ENCODE results near the gene CCL2.

DNA sequence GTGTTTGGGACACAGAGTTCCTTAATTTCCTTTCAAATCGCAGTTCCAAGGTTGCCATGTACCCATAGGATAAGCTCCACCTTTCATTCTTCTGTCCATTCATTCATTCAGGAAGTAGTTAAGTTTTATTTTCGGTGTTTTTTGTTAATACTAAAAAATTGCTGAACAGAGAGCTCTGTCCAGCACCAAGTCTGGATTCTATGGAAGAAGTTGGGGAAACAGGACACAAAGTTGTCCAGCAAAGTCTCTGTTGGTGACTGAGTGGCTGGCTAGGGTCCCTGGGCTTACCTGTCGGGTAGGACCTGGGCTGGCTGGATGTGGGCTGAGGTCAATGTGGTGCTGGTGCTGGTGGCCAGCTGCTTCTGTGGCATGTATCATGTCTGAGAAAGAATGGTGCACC lies 17.6 kb upstream of the CCL2 start:
- TF ChIP-seq NFRKB (IDR thresholded peaks at IDR 0.05) = no peak
- TF ChIP-seq ELF4 (IDR thresholded peaks at IDR 0.05) = no peak
- TF ChIP-seq SP1 (IDR thresholded peaks at IDR 0.05) = no peak
- no peak for TF ChIP-seq TARDBP (IDR thresholded peaks at IDR 0.05)
- TF ChIP-seq BHLHE40 (IDR thresholded peaks at IDR 0.05; ENCODE audit: borderline replicate concordance) = no peak
- no peak for TF ChIP-seq FOXK2 (IDR thresholded peaks at IDR 0.05)
- TF ChIP-seq HDGF (IDR thresholded peaks at IDR 0.05; ENCODE audit: borderline replicate concordance) = no peak
- no peak for TF ChIP-seq ARNT (IDR thresholded peaks at IDR 0.05)
- no peak for TF ChIP-seq SUZ12 (IDR thresholded peaks at IDR 0.05)
- no peak for TF ChIP-seq ZNF384 (IDR thresholded peaks at IDR 0.05)
- TF ChIP-seq, protein P1, sequence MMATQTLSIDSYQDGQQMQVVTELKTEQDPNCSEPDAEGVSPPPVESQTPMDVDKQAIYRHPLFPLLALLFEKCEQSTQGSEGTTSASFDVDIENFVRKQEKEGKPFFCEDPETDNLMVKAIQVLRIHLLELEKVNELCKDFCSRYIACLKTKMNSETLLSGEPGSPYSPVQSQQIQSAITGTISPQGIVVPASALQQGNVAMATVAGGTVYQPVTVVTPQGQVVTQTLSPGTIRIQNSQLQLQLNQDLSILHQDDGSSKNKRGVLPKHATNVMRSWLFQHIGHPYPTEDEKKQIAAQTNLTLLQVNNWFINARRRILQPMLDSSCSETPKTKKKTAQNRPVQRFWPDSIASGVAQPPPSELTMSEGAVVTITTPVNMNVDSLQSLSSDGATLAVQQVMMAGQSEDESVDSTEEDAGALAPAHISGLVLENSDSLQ (IDR thresholded peaks at IDR 0.05) = no peak
- TF ChIP-seq CTBP1 (IDR thresholded peaks at IDR 0.05; ENCODE audit: borderline replicate concordance) = no peak
